HG02973 (cell line): ENCODE data around the gene LAMP1.
"Not testable (repeated sequence)": the region's sequence is repeated elsewhere in the genome, so short reads cannot be mapped to it uniquely, and the experiment has no call there.

Source experiments
- ATAC-seq: cut with Tn5 transposase; IDR thresholded peaks from one replicate; pipeline ENCODE4 v1.9.1; 2021; ENCODE audit warnings: moderate library complexity; ENCODE audit not compliant: unreplicated experiment

The LAMP1 gene

GRCh38 chr13:113354831-113355610, 58.0 kb downstream of the LAMP1 start:
- no peak for ATAC-seq

DNA sequence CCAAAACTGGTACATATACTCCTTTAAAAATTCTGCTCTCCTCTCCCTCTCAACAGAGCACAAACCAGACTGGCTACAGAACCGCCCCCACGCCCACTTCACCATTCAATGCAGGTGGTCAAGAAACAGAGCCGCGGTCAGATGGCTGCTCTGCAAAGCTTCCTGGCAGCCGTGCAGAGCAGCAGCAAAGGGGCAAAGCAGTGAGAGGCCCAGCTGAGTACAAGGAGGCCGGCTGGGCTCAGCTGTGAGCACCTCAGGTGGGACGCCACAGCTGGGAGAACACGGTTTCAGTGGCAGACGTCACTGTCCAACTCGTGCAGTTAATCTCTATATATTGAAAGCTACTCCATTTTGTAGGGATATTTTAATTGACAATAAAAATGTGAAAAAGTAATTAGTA, 58.6 kb downstream of the LAMP1 start:
- ATAC-seq: no peak

- ATAC-seq: no peak
These were observed 59.6 kb downstream of the LAMP1 start for GRCh38 chr13:113356596-113356995.

GRCh38 chr13:113357529-113357928, 60.5 kb downstream of the LAMP1 start:
- ATAC-seq: no peak

GRCh38 chr13:113358653-113359190, 61.7 kb downstream of the LAMP1 start:
- ATAC-seq: no peak

GRCh38 chr13:113359571-113359970, 62.5 kb downstream of the LAMP1 start:
- no peak for ATAC-seq

GRCh38 chr13:113360446-113360845, 63.4 kb downstream of the LAMP1 start:
- no peak for ATAC-seq

DNA sequence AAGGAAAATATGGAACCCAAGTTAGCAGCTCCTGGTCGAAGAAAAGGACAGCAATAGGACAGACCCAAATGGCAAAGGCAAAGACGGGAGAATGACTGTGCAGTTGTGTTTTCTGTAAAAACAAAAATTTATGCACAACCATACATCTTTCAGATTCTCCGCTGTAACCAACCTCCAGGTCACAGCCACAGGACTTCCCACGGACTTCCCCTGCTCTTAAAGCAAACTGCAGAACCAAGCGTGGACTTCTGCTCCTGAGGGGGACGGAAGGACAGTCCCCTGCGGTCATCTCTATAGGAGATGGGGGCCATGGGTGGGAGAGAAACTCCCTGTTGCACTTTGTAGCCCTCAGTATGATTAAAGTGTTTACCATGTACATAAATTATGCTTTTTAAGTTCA, 64.4 kb downstream of the LAMP1 start:
- no peak for ATAC-seq

DNA sequence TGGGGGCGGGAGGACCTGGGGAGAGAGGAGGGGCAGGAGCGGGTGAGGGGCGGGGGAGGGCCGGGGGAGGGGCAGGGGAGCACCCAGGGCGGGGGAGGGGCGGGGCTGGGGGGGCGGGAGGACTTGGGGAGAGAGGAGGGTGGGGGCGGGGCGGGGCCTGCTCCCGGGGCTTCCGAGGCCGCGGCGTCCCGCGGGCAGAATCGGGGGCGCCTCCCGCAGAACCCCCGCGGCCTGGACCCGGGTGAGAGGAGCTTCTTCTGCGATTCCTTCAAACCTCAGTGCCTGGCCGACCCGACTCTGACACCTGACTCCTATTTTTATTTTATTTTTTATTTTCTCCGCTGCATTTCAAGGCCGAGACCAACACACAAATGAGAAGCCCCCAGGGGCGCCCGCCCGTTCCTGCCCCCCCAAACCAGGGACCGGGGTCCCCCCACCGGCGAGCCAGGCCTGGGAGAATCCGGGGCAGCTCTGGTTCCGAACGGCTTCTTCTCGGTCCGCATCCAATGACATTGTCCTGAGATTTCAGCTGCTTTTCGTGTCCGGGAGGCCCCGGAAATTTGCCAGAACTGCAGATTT, 67.4 kb downstream of the LAMP1 start:
- no peak for ATAC-seq

DNA sequence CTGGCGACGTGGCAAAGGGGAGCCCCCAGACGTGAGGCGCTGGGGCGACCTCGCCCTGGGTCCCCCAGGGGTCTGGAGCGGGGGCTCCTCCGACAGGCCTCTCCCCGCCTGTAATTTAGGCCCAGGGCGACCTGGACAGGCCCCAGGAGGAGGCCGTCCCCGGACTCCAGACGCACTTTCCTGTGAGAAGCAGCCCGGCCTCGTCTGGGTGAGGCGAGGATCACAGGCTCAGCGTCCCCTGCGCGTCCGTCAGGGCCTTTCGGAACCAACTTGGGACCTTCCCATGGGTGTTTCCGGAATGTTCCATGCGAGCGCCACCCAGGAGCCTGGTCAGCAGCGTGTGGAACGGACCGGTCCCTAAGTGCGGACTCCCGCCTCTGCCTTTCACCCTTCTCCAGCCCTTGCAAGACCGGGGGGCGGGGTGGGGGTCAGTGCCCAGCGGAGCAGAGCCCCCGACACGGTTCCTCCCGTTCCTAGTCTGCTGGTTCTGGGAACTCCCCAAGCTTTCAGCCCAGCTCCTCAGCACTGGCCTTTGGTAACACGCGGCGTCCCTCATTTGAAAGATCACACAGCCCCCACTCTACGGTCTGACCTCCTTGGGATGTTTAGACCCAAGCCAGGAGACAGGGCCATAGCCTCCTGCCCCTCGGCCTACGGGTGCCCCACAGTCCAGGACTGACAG, 68.0 kb downstream of the LAMP1 start:
- ATAC-seq: no peak

DNA sequence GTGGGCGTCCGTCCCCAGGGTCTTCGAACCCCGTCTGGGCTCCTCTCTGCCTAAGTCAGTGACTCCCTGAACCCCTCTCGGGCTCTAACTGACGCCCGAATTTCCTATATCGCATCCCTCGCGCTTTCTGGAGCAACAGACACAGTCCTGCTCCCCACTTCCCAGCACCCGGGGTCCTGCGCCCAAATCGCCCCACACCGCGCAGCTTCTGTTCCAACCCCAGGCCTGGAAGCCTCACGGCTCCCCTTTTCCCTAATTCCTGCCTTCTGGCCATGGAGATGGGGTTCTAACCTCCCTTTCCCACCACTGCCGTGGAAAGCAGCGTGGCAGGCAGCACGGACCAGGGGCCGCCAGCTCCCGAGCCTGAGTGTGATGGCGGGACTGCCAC, 68.5 kb downstream of the LAMP1 start:
- ATAC-seq: no peak

DNA sequence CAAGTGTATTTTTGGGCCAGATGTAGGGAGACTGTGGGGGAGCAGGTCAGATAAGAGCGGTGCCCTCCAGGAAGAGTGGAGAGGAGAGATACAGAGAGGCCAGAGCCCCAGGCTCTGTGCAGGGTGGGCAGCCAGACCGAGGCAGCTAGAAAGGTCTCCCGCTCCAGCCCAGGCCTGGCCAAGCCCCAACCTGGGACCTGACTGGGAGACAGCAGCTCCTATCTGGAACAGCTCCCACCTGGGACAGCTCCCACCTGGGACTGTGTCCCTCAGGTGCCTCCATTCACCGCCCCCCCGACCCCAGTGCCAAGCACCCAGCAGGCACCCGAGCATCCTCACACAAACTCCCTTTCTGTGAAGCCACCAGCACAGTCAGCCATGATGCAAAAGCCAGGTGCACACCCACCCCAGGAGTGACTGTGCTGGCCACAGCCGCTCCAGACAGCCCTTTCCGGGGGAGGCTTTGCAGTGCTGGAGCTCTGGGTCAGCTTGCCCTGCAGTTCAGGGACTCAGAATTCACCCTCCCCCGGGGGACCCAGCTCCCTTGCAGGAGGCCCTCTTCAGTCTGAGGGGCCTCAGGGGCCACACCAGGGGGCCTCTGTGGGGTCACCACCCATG, 69.0 kb downstream of the LAMP1 start:
- ATAC-seq: no peak

GRCh38 chr13:113367020-113367560, 70.1 kb downstream of the LAMP1 start:
- ATAC-seq: no peak

DNA sequence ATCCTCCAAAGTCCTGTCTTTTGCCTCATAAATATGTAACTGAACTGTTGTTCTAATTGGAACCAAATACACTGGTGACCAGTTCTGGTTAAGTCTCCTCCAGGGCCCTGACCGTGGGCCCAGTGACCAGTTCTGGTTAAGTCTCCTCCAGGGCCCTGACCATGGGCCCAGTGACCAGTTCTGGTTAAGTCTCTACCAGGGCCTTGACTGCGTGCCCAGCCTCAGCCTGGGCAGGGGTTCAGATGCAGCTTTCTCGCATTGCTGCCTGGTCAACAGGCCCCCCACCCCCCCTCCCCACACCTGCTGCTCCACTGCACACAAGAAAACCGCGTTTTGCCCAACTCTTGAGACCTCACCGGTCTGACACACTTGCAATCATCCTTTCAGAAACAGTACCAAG, 70.7 kb downstream of the LAMP1 start:
- no peak for ATAC-seq

GRCh38 chr13:113368353-113368752, 71.3 kb downstream of the LAMP1 start:
- ATAC-seq: not testable (repeated sequence)

GRCh38 chr13:113369189-113369588, 72.2 kb downstream of the LAMP1 start:
- no peak for ATAC-seq

DNA sequence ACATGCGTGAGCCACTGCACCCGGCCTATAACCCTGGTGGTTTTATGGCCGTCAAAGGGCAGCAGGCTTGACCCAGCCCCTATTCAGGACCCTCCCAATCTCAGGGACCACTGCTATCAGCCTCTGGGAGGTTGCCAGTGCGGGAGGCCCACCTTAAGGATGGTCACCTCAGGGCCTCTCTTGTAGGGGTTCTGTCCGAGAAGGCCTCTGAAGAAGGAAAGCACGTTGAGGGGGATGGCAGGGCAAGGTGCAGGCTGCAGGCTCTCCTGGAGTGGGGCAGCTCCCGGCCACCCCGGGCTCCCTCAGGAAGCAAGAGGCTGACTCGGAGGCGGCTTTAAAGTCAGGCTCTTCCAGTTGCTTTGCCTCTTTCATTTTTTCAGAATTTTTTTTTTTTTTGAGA, 72.8 kb downstream of the LAMP1 start:
- no peak for ATAC-seq

DNA sequence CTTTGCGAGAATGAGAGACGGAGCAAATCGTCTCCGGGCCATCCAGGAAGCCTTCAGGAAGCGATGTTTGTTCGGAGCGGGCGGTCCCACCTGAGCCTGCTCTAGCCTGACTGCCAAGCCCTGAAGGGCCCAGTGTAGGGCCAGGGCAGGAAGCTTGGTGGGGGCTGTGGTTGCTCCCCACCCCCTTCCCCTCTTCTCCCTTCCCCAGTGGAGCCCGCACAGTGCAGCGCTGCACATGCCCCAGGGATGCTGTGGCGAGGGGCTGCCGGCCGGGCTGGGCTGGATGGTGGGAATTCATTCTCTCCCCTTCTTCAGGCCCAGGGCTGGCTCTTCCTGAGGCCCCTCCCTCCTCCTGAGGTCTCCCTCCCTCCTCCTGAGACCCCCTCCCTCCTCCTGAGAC, 74.0 kb downstream of the LAMP1 start:
- no peak for ATAC-seq

DNA sequence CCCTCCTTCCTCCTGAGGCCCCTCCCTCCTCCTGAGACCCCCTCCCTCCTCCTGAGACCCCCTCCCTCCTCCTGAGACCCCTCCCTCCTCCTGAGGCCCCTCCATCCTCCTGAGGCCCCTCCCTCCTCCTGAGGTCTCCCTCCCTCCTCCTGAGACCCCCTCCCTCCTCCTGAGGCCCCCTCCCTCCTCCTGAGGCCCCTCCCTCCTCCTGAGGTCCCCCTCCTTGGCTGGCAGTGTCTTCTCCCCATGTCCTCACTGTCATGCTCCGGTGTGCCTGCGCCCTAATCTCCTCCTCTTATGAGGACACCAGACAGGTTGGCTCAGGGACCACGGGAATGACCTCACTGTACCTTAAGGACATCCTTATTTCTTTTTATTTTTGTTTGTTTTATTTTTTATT, 74.7 kb downstream of the LAMP1 start:
- not testable (repeated sequence) for ATAC-seq
